HG03558 (cell line): ENCODE data around the gene TBXA2R.
"Not testable (repeated sequence)": the region's sequence is repeated elsewhere in the genome, so short reads cannot be mapped to it uniquely, and the experiment has no call there.

ENCODE experiments used
- ATAC-seq: cut with Tn5 transposase; IDR thresholded peaks from one replicate; pipeline ENCODE4 v1.9.1; 2021; ENCODE audit warnings: moderate number of reproducible peaks; ENCODE audit not compliant: unreplicated experiment; ENCODE audit errors: extremely low read depth

The TBXA2R gene

DNA sequence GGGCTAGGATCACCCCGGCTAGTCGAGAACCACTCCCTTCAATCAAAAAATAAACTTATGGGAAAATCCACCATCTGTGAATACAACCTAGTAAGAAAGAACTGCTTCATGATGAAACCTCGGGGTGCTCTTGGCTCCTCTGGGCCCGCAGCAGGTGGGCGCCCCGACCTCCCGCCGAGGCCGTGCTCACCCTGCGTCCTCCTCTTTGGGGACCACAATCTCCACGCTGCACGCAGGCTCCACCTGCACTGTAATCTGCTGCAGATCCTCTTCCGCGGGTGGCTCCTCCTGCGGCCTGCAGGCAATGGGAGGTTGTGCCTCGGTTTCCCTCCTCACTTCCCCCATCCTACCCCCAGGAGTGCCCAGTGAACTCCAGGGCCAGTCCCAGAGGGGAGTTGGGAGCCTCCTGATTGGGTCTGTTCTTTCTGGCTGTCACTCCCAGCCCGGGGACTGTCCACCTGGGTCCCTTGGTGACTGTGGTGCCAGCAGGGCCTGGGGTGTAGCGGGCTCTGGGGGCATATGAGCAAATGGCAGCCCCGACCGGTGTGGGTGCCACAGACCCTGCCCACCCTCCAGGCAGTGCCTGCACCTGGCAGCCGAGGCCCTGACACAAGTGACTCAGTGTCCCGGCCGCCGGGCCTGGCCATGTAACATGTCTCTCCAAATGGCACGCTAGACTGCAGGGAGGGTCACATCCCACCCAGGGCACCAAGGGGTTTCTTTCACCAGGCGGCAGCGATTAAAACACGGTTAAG is 35.0 kb upstream of the TBXA2R start:
- ATAC-seq, result no peak

DNA sequence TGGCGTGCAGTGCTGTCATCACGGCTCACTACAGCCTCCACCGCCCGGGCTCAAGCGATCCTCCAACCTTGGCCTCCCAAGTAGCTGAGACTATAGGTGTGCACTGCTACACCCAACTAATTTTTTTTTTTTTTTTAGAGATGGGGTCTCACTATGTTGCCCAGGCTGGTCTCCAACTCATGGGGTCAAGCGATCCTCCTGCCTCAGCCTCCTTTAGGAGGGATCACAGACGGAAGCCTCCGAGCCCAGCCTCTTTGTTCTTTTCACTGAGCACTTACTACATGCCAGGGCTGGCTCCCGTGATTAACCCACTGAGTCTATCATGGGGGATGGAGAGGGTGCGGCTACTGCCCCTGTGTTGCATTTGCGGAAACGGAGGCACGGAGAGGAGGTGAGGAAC is 32.8 kb upstream of the TBXA2R start:
- ATAC-seq, result no peak

DNA sequence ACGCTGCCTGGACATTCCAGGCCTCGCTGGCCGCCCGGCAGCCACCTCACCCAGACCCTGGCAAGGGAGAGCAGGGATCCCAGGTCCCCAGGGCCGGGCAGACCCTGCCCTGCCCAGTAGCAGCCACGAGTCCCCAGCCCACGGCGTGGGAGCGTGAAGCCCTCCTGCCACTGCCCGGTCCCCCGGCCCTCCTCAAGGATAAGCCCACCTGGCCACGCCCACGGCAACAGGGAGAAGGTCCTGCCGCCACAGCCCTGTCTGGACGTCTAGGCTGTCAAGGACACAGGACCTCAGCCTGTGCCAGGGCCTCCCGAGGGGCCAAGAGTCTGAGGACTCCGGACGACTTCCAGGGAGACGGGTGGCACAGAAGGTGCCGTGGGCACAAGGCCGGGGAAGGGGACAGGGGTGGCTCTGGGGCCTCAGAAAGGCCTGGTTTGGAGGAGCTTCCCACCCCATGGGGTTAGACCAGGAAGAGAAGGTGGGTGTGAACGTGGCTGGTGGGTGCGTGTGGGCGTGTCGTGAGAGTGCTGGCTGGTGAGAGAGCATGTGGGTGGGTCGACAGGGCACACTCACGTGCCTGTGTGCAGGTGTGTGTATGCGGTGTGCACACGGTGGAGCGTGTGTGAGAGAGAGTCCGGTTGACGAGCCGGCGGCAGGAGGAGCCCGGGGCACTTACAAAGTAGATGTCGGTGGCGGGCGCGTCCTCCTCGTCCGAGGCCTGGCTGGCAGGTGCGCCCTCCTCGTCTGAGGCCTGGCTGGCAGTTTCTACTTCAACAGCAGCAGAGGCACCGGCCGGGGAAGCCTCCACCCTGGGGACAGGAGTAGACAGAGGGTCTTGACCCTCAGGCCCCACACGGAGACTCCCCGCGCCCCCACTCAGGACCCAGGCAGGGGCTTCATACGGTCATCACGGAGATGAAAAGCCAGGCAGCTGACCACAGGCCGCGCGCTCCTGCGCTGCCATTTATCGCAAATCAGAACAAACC is 31.8 kb upstream of the TBXA2R start:
- no peak for ATAC-seq

DNA sequence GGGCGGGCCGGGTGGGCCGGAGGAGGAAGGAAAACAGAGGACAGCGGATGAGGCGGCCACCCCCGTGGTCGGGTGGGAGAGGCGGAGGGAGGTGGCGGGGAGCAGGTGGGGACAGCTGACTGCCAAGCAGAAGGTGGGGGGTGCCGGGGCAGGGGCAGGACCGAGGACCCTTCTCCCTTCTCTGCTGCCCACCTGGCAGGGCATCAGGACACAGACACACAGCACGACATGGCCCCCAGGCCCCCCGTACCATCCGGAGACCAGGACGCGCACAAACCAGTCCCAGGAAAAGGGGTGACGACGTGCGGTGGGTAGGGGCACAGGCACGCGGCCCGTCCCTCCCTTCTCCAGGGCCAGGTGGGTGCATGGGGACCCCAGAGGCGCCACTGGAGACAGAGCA is 30.9 kb upstream of the TBXA2R start:
- ATAC-seq, result no peak

DNA sequence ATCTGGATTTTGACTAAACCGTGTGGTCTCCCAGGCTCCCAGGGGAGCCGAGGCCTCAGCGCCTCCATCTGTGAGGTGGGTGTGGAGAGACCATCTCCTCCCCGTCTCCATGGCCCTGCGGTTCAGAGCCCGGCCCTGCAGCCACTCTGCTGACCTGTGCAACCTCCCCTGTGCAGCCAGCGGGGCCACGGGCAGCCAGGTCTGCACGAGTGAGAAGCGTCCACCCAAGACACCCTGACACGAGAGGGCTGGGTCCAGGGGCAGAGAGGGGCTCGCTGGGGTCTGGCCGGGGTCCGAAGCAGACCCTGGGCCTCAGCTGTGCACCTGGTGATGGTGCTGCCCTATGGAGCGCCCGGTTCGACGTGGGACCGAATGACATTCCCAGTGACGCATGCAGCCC is 30.3 kb upstream of the TBXA2R start:
- ATAC-seq, result no peak

DNA sequence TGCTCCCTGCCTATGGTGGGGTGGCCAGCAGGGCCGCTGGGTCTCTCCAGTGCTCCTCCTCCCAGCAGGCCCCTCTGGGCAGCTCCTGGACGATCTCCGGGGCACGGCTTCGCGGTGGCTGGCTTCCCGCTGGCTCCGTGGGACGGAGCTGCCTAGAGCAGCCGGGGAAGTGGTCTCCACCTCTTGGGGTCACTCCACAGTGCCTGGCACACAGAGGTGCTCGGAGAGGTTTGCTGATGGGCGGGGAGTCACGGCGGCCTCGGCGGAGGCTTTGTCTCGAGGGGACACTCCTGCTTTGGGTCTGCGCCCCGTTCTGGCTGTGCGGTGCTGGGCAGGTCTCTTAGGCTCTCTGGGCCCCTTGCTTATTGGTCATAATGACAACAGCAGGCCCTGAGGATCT is 29.8 kb upstream of the TBXA2R start:
- ATAC-seq, result no peak

DNA sequence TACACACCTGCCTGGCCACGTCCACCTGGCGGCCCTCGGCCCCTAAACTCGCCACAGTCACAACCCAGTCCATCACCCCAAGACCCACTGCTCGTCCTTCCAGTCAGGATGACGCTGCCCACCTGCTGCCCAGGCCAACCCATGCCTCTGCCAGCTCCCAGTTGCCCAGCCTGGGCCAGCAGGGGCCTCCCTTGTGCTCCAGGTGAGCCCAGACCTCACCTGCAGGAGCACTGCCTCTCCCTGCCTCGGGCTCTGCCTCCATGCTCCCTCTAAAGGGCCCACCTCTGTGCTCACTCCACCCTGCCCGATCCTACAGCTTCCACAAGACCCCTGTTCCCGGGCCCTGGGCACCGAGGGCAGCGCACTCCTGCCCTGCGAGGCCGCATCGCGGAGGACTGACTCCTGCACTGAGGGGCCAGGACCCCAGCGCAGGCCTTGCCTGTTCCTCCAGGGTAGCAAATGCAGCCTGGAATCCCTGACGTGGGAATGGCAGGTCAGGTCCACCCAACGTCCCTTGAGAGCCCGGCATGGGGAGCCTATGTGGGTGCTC is 27.9 kb upstream of the TBXA2R start:
- ATAC-seq, result no peak

DNA sequence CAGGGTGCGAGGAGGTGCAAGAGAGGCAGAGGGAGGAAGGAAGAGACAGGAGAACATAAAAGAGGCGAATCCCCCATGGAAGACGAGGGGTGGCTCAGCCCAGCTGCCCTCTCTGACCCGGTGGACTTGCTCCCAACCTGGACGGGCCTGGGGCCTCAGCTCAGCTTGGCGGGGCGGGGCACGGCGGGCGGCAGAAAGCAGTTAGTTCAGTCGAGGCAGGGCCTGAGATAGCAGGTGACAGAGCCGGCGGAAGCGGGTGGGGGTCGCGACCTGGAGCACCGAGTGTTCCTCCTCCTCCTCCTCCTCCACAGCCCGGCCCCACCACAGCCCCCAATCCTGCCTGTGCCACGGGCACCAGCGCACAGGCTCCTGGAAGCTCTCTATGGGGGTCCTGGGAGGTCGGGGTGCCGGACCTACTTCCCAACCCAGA is 26.9 kb upstream of the TBXA2R start:
- ATAC-seq, result no peak

DNA sequence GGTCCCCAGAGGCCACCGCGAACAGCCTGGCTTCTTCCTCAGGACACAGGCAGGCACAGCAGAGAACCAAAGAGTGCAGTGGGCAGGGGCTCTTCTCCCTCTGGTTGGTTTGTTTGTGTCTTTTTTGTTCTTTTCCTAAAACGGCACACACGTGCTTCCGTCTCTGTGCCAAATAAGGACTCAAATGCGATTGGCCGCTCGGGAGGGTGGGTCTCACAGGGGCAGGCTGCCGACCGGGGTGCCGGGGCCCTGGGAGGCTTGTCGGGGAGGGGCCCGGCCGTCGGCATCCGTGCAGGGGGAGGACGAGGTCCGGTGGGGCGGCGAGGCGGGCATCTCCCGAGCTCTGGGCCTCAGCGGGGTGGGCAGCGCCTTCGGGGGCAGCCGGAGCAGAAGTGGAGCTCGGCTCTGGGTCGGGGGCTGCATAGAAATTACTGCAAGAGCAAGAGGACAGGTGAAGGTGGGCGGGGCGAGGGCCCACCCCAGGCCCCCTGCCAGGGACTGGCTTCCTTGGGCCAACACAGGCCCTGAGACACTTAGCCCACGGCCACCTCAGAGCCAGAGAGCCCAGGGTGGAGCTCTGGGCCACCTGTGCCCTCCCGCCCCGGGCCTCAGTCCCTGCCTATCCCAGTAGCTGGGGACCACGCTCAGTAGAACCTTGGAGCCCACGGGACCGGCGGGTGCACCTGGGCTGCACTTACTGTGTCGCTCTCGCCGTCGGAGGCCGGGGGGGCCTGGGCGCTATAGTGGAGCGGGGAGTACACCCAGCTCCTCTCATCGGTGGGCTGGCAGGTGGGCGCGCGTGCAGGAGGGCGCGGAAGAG is 26.3 kb upstream of the TBXA2R start:
- ATAC-seq, result no peak

DNA sequence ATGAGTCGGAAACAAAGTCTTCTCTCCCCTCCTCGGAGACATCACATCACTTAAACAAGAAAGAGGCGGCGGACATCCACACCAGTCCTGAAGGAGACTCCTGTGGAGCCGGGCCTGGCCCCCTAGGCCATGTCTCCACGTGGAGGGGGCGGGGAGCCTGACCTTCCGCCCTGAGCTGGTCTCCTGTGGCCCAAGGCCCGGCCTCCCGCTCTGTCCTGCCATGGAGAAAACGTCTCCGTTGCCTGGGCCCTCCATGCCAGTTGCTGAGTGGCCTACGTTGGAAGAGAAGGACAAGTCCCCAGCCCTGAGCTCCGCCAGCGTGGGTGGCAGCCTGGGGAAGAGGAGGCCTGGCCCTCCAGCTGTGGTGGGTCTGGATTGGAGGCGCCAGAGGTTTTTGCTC is 25.4 kb upstream of the TBXA2R start:
- ATAC-seq, result no peak

DNA sequence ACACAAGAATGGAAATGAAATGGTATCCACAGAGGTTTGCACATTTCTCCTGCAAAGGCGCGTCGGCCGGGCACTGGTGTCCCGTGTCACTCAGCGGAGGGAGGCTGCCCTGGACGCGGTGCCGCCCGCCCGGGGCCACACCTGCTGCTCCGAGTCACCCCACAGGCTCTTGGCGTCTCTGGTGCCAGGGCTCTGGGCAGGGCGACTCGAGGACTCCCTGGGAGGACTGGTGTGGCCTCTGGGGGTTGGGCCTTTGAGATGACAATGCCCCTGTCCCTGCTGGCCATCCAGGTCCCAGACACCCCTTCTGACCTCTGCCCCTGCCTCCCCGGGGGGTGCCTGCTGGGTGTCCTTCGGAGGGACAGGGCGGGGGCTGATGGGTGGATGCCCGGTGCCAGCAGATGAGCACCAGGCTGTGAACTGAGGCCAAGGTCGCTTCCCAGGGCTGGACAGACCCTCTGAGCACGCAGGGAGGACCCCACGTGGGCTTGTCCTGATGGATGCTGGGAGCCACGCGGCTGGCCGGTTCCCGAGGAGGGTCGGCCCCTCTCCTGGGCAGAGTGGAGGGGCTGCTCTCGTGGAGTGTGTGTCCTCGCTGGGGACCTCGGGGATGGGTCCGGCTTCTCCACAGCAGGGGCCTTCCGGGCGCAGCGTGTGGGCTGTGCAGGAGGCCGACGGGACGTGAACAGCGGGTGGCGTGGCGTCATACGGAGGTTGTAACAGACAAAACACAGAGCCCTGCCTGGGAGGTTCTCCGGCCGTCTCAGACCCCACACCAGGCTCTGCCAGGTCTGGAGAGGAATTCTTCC is 24.6 kb upstream of the TBXA2R start:
- ATAC-seq, result no peak

DNA sequence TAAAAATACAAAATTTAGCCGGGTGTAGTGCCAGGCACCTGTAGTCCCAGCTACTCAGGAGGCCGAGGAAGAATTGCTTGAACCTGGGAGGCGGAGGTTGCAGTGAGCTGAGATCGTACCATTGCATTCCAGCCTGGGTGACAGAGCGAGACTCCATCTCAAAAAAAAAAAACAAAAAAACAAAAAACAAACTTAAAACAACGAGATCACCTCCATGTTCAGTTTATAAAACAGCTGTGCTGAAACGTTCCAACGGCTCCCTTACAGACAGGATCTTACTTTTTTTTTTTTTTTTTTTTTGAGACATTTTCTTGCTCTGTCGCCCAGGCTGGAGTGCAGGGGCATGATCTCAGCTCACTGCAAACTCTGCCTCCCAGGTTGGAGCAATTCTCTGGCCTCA is 22.1 kb upstream of the TBXA2R start:
- not testable (repeated sequence) for ATAC-seq

DNA sequence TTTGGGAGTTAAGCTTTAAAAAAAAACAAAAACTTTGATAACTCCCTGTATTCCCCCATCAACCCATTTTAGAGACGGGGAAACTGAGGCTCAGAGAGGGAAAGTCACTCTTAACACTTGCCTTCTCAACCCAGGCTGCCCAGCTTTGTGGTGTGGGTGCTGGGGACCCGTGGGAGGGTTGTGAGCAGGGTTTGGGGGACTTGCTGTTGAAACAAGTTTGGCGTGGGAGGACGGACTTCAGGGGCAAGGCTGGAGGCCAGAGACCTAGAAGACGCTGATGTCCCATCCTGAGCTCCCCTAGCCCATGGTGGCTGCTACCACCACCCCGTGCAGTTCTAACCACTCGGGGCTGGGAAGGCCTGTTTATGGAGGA is 20.7 kb upstream of the TBXA2R start:
- ATAC-seq, result no peak

DNA sequence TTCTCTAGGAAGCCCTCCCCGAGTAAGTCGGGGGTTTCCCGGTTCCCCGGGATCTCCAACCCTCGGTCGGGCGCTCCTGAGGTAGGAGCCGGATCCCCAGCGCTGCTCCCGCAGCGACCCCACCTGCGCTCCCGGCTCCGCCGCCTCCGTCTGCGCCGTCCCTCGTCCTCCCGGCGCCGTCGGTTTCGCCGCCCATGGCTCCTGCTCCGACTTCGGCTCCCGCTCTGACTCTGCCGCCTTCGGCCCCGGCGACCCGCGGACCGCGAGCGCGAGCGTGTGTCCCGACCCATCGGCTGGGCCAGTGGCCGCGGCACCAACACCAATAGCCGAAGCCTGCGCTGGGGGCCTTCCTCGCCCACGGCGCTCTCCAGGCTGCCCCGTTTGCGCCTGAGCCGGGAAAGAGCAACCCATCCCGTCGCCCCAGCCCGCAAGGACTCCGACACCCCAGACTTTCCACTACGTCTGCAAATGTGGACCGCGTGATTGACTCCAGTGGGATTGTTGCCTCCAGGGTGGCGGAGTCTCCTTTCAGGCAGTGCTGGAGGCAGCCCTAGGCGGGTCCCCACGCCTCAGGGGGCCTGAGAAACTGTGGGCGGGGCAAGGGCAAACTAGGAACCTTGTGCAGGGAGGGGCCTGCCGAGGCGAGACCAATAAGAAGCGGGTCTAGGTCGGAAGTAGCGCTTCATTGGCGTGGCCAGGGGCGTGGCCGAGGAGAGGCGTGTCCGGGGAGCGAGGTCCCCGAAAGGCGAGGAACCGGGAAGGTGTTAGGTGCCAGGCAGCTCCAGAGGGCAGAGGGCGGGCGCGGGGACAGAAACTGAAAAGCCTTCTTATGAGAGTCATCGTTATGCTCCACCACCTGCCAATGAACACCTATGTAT is 20.0 kb upstream of the TBXA2R start, which contains the start of gene CACTIN:
Gene CACTIN, minus strand, starts transcription at position 318 of the 878 bp plus-strand sequence. Its CDS starts 28 bp downstream, at position 290.
- ATAC-seq, result peak; percentile 47

DNA sequence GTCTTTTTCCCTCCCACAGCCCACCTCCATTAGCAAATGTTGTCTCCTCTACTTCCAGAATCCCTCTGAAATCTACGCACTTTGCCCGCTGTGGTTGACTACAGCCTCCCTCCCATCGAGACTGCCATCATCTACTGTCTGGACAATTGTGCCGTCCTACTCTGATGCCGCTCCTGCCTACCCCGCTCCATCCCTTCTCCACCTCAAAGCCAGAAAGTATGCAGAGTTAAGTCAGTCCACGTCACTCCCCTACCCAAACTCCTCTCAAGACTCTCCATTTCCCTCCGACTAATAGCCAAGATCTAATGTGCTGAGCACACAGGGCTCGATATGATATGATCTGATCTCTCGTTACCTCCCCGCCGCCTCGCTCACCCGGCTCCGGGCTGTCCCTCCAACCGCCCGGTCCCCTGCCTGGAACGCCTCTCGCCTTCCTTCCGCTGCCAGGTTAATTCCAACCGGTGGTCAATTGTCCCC is 19.4 kb upstream of the TBXA2R start:
- ATAC-seq, result no peak

DNA sequence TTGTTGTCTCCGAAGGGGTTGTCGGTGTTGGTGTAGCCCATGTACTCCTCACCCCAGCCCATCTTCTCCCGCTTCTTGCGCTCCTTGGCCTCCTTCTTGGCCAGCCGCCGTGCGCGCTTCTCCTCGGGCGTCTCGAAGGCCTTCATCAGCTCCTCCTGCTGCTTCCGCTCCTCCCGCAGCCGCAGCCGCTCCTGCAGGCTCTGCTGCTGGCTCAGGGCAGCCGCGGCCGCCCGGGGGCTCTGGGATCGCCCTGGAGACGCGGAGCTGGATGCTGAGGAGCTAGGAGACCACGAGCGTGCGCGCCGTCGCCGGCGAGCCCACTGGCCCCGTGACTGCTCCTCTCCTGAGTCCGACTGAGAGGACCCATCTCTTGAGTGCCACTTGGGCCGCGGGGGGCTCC is 17.0 kb upstream of the TBXA2R start:
- ATAC-seq, result no peak

DNA sequence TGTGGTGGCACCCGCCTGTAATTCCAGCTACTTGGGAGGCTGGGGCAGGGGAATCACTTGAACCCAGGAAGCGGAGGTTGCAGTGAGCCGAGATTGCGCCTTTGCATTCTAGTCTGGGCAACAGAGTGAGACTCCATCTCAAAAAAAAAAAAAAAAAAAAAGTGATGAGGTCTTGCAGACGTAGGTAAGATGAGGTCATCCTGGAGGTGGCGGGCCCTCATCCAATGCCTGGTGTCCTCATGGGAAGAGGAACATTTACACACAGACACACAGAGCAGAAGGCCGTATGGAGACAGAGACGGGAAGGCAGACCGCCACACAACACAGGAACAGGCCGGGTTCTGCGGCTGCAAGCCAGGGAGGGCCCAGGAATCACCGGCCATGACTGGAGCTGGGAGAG is 15.5 kb upstream of the TBXA2R start:
- ATAC-seq, result no peak

DNA sequence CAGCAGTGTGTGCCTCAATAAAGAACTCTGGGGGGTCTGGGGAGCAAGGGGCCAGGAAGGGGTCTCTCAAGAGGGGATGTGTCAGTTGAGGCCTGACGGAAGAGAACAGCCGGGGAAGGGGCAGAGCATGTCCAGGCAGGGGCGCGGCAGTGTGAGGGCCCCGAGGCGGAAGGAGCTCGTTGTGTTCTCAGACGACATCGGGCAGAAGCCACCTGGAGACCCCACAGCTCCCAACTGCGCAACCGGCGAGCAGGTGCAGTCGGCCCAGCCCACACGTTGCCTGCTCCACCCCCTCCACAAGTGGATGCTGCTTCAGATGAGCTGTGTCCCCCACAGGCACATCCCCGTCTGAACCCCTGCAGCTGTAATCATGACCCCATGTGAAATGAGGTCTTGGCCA is 15.0 kb upstream of the TBXA2R start:
- no peak for ATAC-seq
